ENCODE results near the gene HAGHL. TPM values are rescaled to one million over a fixed set of nuclear protein-coding genes. Genes with fewer than 3 reads are reported as not detected.

Gene HAGHL
- total RNA-seq, 1 experiment from 2014 or later: 74.8 TPM

MicroRNAs encoded within 50 kb of the gene (microRNA counts, 767-probe panel; counts per million panel counts)
- not detected for microRNA hsa-miR-662

Small RNA genes within 50 kb of the gene (microRNA-seq; reads per million reads assigned to microRNA genes)
- 2.0 reads per million for gene MIR662 (ENCODE audit: borderline number of aligned reads)

Other genes starting within 250 kb of the HAGHL start
- 39.0 TPM for gene CAPN15, start 199.4 kb upstream of the HAGHL start, total RNA-seq (2021; ENCODE audit: unreplicated experiment)
- not detected for gene PRR35, start 166.7 kb upstream of the HAGHL start, total RNA-seq (2021; ENCODE audit: unreplicated experiment)
- 0.22 TPM for gene NHLRC4, start 160.1 kb upstream of the HAGHL start, total RNA-seq (2021; ENCODE audit: unreplicated experiment)
- gene PIGQ, start 157.1 kb upstream of the HAGHL start, total RNA-seq (2021; ENCODE audit: unreplicated experiment): 21.0 TPM
- 14.1 TPM for gene RAB40C, start 137.0 kb upstream of the HAGHL start, total RNA-seq (2021; ENCODE audit: unreplicated experiment)
- 0.47 TPM for gene WFIKKN1, start 96.1 kb upstream of the HAGHL start, total RNA-seq (2021; ENCODE audit: unreplicated experiment)
- gene METTL26, start 90.8 kb upstream of the HAGHL start, total RNA-seq (2021; ENCODE audit: unreplicated experiment): 85.7 TPM
- gene MCRIP2, start 85.3 kb upstream of the HAGHL start, total RNA-seq (2021; ENCODE audit: unreplicated experiment): 34.9 TPM
- 73.7 TPM for gene WDR90, start 77.7 kb upstream of the HAGHL start, total RNA-seq (2021; ENCODE audit: unreplicated experiment)
- 98.5 TPM for gene RHOT2, start 59.0 kb upstream of the HAGHL start, total RNA-seq (2021; ENCODE audit: unreplicated experiment)
- gene RHBDL1, start 51.4 kb upstream of the HAGHL start, total RNA-seq (2021; ENCODE audit: unreplicated experiment): 12.7 TPM
- 111 TPM for gene STUB1, start 46.7 kb upstream of the HAGHL start, total RNA-seq (2021; ENCODE audit: unreplicated experiment)
- 121 TPM for gene JMJD8, start 42.8 kb upstream of the HAGHL start, total RNA-seq (2021; ENCODE audit: unreplicated experiment)
- 15.5 TPM for gene WDR24, start 36.7 kb upstream of the HAGHL start, total RNA-seq (2021; ENCODE audit: unreplicated experiment)
- gene FBXL16, start 21.3 kb upstream of the HAGHL start, total RNA-seq (2021; ENCODE audit: unreplicated experiment): 49.7 TPM
- gene METRN, start 12.0 kb upstream of the HAGHL start, total RNA-seq (2021; ENCODE audit: unreplicated experiment): 193 TPM
- 65.4 TPM for gene ANTKMT, start 6.0 kb upstream of the HAGHL start, total RNA-seq (2021; ENCODE audit: unreplicated experiment)
- gene CCDC78, start 663 bp upstream of the HAGHL start, total RNA-seq (2021; ENCODE audit: unreplicated experiment): 22.9 TPM
- 32.8 TPM for gene CIAO3, start 13.9 kb downstream of the HAGHL start, total RNA-seq (2021; ENCODE audit: unreplicated experiment)
- gene MSLN, start 33.6 kb downstream of the HAGHL start, total RNA-seq (2021; ENCODE audit: unreplicated experiment): 40.9 TPM
- 59.9 TPM for gene RPUSD1, start 61.3 kb downstream of the HAGHL start, total RNA-seq (2021; ENCODE audit: unreplicated experiment)
- gene CHTF18, start 61.5 kb downstream of the HAGHL start, total RNA-seq (2021; ENCODE audit: unreplicated experiment): 145 TPM
- gene GNG13, start 73.6 kb downstream of the HAGHL start, total RNA-seq (2021; ENCODE audit: unreplicated experiment): not detected
- gene LMF1, start 243.9 kb downstream of the HAGHL start, total RNA-seq (2021; ENCODE audit: unreplicated experiment): 12.8 TPM